Hair follicle dermal papilla cell (primary cell): ENCODE results near the gene CEP83. TPM values are rescaled to one million over a fixed set of nuclear protein-coding genes. Genes with fewer than 3 reads are reported as not detected.

Source experiments
- total RNA-seq: library from RNA; depleted of rRNA; stranded (reverse); fragments of >200 nt; gene quantifications from 2 replicates; pipeline ENCODE4 v1.2.3, GENCODE V29; 2012

CEP83 gene, protein sequence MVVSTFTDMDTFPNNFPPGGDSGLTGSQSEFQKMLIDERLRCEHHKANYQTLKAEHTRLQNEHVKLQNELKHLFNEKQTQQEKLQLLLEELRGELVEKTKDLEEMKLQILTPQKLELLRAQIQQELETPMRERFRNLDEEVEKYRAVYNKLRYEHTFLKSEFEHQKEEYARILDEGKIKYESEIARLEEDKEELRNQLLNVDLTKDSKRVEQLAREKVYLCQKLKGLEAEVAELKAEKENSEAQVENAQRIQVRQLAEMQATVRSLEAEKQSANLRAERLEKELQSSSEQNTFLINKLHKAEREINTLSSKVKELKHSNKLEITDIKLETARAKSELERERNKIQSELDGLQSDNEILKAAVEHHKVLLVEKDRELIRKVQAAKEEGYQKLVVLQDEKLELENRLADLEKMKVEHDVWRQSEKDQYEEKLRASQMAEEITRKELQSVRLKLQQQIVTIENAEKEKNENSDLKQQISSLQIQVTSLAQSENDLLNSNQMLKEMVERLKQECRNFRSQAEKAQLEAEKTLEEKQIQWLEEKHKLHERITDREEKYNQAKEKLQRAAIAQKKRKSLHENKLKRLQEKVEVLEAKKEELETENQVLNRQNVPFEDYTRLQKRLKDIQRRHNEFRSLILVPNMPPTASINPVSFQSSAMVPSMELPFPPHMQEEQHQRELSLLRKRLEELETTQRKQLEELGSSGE
- total RNA-seq: 16.3 and 20.1 TPM in 2 replicates

GRCh38 chr12:94459728-94460615, at the start of gene CEP83:
Gene CEP83, minus strand, starts transcription at chr12:94459867. Its CDS starts 47,377 bp downstream, at chr12:94412490.

Other genes with a start within 250 kb of the CEP83 start
- 0.24 and 0.49 TPM in 2 replicates for gene TMCC3, start 190.7 kb upstream of the CEP83 start, total RNA-seq